GM20000 (cell line): ENCODE results near the gene GNAS-AS1.

ENCODE experiments used
- DNase-seq: peaks from one replicate; pipeline ENCODE4 v3.0.0; 2012; ENCODE audit warnings: low spot score
- TF ChIP-seq, protein P1 (sequence below): IDR thresholded peaks from 2 replicates; pipeline ENCODE4 v1.5.1; 2012; ENCODE audit warnings: mild to moderate bottlenecking, control low read depth; ENCODE audit errors: extremely low read depth, missing control alignments

GNAS-AS1 gene

DNA sequence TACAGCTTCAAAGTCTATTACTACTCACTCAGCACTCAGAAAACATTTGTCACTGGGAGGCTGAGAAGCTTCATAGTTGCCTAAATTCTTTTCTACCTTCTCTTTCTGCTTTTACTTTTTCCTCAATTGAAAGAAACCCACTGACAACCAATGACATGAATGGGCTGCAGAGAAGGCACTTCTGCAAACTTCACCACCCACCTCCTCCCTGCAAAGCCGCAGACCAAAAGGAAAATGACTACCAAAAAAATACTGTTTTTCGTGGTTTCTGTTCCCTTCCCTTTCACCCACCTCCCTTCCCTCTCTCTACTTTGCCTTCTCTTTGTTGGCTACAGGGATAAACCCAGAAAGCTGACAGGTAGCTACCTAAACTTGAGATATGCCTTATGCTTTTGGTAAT lies 3.2 kb downstream of the GNAS-AS1 start:
- no peak for DNase-seq

DNA sequence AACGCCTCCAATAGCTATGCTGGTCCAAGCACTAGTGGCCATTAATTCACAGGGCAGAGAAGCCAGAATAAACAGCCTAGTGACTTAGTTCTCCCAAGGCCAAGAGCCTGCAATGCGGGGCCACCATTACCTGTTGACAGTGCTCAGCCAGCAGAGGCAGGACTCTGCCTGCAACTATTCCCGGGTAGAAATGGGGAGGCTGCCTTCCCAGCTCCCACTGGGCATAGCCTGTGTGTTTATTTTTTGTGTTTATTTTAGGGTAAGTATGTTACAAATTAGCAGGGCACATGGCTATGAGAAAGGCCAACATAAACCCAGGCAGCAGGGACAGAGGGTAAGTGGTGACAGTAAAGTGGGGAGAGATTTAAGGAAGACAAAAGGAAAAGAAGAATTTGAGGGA lies 5.0 kb downstream of the GNAS-AS1 start:
- TF ChIP-seq, protein P1, sequence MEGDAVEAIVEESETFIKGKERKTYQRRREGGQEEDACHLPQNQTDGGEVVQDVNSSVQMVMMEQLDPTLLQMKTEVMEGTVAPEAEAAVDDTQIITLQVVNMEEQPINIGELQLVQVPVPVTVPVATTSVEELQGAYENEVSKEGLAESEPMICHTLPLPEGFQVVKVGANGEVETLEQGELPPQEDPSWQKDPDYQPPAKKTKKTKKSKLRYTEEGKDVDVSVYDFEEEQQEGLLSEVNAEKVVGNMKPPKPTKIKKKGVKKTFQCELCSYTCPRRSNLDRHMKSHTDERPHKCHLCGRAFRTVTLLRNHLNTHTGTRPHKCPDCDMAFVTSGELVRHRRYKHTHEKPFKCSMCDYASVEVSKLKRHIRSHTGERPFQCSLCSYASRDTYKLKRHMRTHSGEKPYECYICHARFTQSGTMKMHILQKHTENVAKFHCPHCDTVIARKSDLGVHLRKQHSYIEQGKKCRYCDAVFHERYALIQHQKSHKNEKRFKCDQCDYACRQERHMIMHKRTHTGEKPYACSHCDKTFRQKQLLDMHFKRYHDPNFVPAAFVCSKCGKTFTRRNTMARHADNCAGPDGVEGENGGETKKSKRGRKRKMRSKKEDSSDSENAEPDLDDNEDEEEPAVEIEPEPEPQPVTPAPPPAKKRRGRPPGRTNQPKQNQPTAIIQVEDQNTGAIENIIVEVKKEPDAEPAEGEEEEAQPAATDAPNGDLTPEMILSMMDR: no peak
- DNase-seq: no peak

More for the DNA sequence above, 3.2 kb downstream of the GNAS-AS1 start:
- TF ChIP-seq, protein P1: no peak

DNA sequence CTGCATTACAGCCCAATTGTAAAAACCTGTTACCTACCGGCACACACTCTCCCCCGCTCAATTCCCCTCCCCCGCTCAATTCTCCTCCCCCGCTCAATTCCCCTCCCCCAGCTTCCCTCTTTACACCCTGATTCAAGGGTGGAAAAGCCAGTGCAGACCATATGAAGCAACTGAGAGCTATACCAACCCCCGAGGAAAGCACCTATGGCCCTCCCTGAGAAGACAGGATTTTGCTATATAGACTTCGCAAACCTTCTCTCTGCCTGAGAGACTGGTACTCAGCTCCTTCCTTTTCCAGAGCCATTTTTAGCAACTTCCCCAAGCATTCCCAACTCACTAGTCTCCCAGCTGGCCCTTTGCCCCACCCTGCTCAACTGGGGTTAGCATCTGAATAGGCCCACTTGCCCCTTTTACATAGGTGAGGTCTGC lies 7.6 kb downstream of the GNAS-AS1 start:
- no peak for DNase-seq
- TF ChIP-seq, protein P1: no peak

DNA sequence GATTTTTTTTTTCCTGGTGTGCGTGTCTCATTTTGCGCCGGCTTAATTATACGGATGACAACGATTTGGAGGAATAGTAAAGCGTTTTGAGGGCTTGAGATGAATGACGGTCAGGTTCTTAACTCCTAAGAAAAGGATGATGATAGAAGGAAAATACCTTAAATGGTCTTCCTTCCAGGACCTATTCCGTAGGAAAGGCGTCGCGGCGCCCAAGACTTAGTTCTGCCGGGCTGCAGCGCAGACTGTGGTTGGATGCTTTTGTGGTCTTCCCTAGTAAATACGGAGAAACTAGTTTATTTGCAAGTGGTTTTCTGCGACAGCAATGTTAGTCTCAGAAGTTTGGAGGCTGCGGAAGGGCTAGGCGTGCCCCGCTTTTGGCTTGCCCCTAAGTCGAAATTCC lies 8.4 kb downstream of the GNAS-AS1 start:
- TF ChIP-seq, protein P1: no peak
- DNase-seq: no peak

DNA sequence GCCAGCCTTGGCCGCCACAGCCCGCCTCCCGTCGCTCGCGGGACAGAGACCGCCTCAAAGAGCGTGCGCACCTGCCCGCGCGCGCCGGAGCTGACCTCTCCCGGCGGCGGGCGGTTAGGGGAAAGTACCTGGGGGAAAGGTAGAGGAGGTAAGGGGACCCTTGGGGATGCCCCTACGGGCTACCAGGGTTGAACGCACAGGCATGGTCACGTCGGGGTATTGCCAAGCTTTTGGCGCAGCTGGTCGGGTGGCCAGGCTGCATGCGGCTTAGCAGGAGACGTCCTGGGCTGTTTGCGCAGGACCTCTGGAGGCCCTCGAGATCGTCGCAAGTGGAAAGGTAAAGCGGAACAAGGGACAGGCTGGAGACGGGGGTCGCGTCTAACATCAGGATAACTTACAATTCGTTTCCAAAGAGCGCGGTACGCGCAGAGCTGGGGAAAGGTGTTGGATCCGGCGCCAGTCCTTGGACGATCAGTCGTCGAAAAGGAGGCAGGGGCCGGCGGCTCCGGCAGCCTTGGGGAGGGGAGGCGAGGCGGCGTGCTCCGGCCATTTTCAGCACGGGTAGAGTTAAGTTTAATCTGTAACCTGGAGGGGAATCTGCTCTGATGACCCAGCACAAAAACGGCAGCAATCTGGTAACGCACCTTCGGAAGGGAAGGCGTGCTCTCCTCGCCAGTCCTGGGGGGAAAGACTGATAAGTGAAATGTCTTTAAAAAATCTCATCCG lies 9.0 kb downstream of the GNAS-AS1 start:
- TF ChIP-seq, protein P1: no peak
- no peak for DNase-seq

DNA sequence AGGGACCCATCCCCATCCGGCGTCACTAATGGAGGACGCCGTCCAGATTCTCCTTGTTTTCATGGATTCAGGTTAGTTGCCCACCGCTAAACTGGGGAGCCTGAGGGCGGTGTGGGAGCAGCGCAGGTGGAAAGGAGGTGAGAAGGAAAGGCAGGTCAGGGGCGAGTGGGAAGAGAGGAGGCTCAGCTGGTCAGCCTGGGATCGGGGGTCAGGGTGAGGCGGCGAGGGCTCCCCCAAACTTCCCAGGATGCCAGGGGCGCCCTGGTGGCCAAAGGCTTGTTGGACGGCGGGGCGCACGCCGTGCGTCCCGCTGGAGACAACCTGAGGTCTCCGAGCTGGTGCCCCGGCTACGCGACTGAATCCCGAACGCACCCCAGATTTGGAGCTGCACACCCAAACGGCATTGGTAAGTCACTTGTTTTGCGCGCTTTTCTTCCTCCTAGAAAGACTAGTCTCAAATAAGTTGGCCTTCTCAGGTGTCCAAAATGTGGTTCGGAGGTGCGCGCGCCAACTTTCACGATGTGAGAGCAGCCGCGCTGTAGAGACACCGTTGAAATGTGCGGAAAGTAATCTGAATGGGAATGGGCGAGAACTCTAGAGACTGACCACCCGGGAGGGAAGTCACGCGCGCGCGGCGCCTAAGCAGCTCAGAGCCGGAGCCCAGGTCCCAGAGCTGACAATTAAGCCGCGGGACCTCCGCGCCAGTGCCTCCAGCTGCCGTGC lies 9.7 kb downstream of the GNAS-AS1 start:
- no peak for DNase-seq
- TF ChIP-seq, protein P1: no peak

DNA sequence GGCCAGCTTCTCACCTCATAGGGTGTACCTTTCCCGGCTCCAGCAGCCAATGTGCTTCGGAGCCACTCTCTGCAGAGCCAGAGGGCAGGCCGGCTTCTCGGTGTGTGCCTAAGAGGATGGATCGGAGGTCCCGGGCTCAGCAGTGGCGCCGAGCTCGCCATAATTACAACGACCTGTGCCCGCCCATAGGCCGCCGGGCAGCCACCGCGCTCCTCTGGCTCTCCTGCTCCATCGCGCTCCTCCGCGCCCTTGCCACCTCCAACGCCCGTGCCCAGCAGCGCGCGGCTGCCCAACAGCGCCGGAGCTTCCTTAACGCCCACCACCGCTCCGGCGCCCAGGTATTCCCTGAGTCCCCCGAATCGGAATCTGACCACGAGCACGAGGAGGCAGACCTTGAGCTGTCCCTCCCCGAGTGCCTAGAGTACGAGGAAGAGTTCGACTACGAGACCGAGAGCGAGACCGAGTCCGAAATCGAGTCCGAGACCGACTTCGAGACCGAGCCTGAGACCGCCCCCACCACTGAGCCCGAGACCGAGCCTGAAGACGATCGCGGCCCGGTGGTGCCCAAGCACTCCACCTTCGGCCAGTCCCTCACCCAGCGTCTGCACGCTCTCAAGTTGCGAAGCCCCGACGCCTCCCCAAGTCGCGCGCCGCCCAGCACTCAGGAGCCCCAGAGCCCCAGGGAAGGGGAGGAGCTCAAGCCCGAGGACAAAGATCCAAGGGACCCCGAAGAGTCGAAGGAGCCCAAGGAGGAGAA lies 10.5 kb downstream of the GNAS-AS1 start:
- TF ChIP-seq, protein P1: no peak
- DNase-seq: no peak
